IMR-90 (cell line): ENCODE measurements around the gene NOTCH2. TPM values are rescaled to one million over a fixed set of nuclear protein-coding genes. Genes with fewer than 3 reads are reported as not detected.
A peak's percentile ranks its signal among the peaks of the same experiment; 100 is the strongest.
"Not testable (repeated sequence)": the region's sequence is repeated elsewhere in the genome, so short reads cannot be mapped to it uniquely, and the experiment has no call there.

ENCODE experiments used
- ATAC-seq: fragments of 200-7000 bp; cut with Tn5 transposase; 2 replicates; pipeline ENCODE4 v1.9.1; 2020; ENCODE audit warnings: low read depth, mild to moderate bottlenecking, moderate library complexity
- BruUV-seq: library from RNA; stranded (reverse); fragments of 400-500 nt; replicated peaks from 2 replicates; lab custom pipeline; 2021; lab: Mats Ljungman, UMichigan
- CTCF ChIA-PET: fragments of 300-600 bp; formaldehyde crosslinking; extraction: SDS; loops from one replicate; lab custom pipeline; 2021; ENCODE audit warnings: antibody characterized with exemption; lab: Yijun Ruan, JAX
- POLR2A ChIA-PET: fragments of 300-600 bp; sonication (Branson Sonifier 250); formaldehyde crosslinking; loops from one replicate; lab custom pipeline; 2022; ENCODE audit warnings: antibody characterized with exemption; ENCODE audit not compliant: unreplicated experiment; lab: Charles Lee
- DNase-seq: peaks from one replicate; pipeline ENCODE4 v3.0.0; 2013
- H2AFZ ChIP-seq: replicated peaks from 2 replicates; pipeline ENCODE3; 2013; ENCODE audit warnings: low read length, mild to moderate bottlenecking; ENCODE audit not compliant: poor library complexity
- H2AK5ac ChIP-seq: 2 replicates; pipeline ENCODE4 v1.6.1; 2013; ENCODE audit warnings: low read depth, low read length, inconsistent platforms
- H2AK9ac ChIP-seq: replicated peaks from 2 replicates; pipeline ENCODE3; 2013; ENCODE audit warnings: mild to moderate bottlenecking, low read depth, low read length, moderate library complexity; ENCODE audit not compliant: poor library complexity
- H2BK120ac ChIP-seq: 2 replicates; pipeline ENCODE4 v1.6.1; 2013; ENCODE audit warnings: low read depth, low read length, inconsistent platforms
- H2BK15ac ChIP-seq: 3 replicates; pipeline ENCODE4 v1.6.1; 2013; ENCODE audit warnings: low read depth, low read length, inconsistent platforms
- H2BK20ac ChIP-seq: 2 replicates; pipeline ENCODE4 v1.6.1; 2013; ENCODE audit warnings: low read depth, mild to moderate bottlenecking, inconsistent platforms, low read length, moderate library complexity
- H2BK5ac ChIP-seq: 2 replicates; pipeline ENCODE4 v1.6.1; 2013; ENCODE audit warnings: mild to moderate bottlenecking, low read depth, low read length, inconsistent platforms; ENCODE audit not compliant: poor library complexity, severe bottlenecking
- H3K14ac ChIP-seq: replicated peaks from 2 replicates; pipeline ENCODE4 v1.6.1; 2013; ENCODE audit warnings: low read depth, low read length, inconsistent platforms
- H3K18ac ChIP-seq: 2 replicates; pipeline ENCODE4 v1.6.1; 2013; ENCODE audit warnings: low read depth, low read length, control low read depth
- H3K23ac ChIP-seq: 2 replicates; pipeline ENCODE4 v1.6.1; 2013; ENCODE audit warnings: low read depth, low read length, inconsistent platforms
- H3K27ac ChIP-seq: 2 replicates; pipeline ENCODE4 v1.5.1; 2013; ENCODE audit warnings: mild to moderate bottlenecking, control low read depth, low read length; ENCODE audit not compliant: insufficient read depth
- H3K27me3 ChIP-seq: 2 replicates; pipeline ENCODE4 v1.6.1; 2013; ENCODE audit warnings: low read length; ENCODE audit not compliant: control insufficient read depth, insufficient read depth
- H3K36me3 ChIP-seq: 2 replicates; pipeline ENCODE4 v1.6.1; 2013; ENCODE audit warnings: low read length, mixed read lengths; ENCODE audit not compliant: control insufficient read depth, insufficient read depth
- H3K4ac ChIP-seq: 2 replicates; pipeline ENCODE4 v1.6.1; 2013; ENCODE audit warnings: low read depth, low read length, inconsistent platforms
- H3K4me1 ChIP-seq: 2 replicates; pipeline ENCODE4 v1.6.1; 2013; ENCODE audit warnings: low read length, mixed read lengths; ENCODE audit not compliant: control insufficient read depth, insufficient read depth
- H3K4me2 ChIP-seq: 2 replicates; pipeline ENCODE4 v1.6.1; 2013; ENCODE audit warnings: low read depth, mild to moderate bottlenecking, control low read depth, low read length, moderate library complexity
- H3K4me3 ChIP-seq: 2 replicates; pipeline ENCODE4 v1.5.1; 2013; ENCODE audit warnings: low read depth, mild to moderate bottlenecking, control low read depth, low read length, moderate library complexity; ENCODE audit not compliant: insufficient read depth
- H3K56ac ChIP-seq: 2 replicates; pipeline ENCODE4 v1.6.1; 2013; ENCODE audit warnings: low read length, inconsistent platforms; ENCODE audit not compliant: insufficient read depth; ENCODE audit errors: extremely low read depth
- H3K79me1 ChIP-seq, 2 experiments: 2 replicates each; pipeline ENCODE4 v1.6.1; 2013; ENCODE audit warnings: low read length in 2 of 2, inconsistent platforms in 1 of 2, low read depth in 1 of 2
- H3K9ac ChIP-seq: 2 replicates; pipeline ENCODE4 v1.6.1; 2013; ENCODE audit warnings: low read depth, low read length, control low read depth
- H3K9me1 ChIP-seq: 2 replicates; pipeline ENCODE4 v1.6.1; 2013; ENCODE audit warnings: low read length, inconsistent platforms; ENCODE audit not compliant: insufficient read depth
- H3K9me3 ChIP-seq: 2 replicates; pipeline ENCODE4 v1.6.1; 2013; ENCODE audit warnings: low read length; ENCODE audit not compliant: control insufficient read depth, insufficient read depth
- H4K20me1 ChIP-seq: 2 replicates; pipeline ENCODE4 v1.6.1; 2013; ENCODE audit warnings: low read length, inconsistent platforms; ENCODE audit not compliant: insufficient read depth
- H4K5ac ChIP-seq: 2 replicates; pipeline ENCODE4 v1.6.1; 2013; ENCODE audit warnings: mild to moderate bottlenecking, low read depth, low read length, control low read depth
- H4K8ac ChIP-seq, 2 experiments: 2 replicates each; pipeline ENCODE4 v1.6.1; 2013; ENCODE audit warnings: low read depth in 2 of 2, low read length in 2 of 2, control low read depth in 1 of 2, inconsistent platforms in 1 of 2
- H4K91ac ChIP-seq: 2 replicates; pipeline ENCODE4 v1.6.1; 2013; ENCODE audit warnings: low read depth, low read length, inconsistent platforms; ENCODE audit not compliant: insufficient read depth
- WGBS, 2 experiments: methylation state at CpG; one replicate each; pipeline versions ENCODE4 v1.1.5 to v1.1.7; 2013; ENCODE audit warnings: missing lambda C conversion rate in 2 of 2; ENCODE audit not compliant: insufficient read length in 1 of 2; ENCODE audit errors: extremely low coverage in 2 of 2; 5-methylcytosine and 5-hydroxymethylcytosine counted together
- dilution Hi-C: fragments of 300-500 bp; cut with HindIII; formaldehyde crosslinking; loops from one replicate; pipeline ENCODE4 v1.14.3; 2018; ENCODE audit warnings: low sequenced_read_pairs; ENCODE audit not compliant: unreplicated experiment
- in situ Hi-C: fragments of 300-500 bp; cut with MboI; formaldehyde crosslinking; loops from 3 replicates; pipeline ENCODE4 v1.14.3; 2019; ENCODE audit warnings: low sequenced_read_pairs, inconsistent platforms, mixed read lengths
- intact Hi-C: fragments of 100-400 bp; cut with micrococcal nuclease; formaldehyde crosslinking; loops from 2 replicates; pipeline ENCODE4 v1.10.0; 2022
- polyA plus RNA-seq, 3 experiments: library from polyadenylated mRNA; depleted of rRNA; stranded (reverse); fragments of >200 nt; gene quantifications; 2 replicates each; pipeline ENCODE4 v1.2.3, GENCODE V29; 2012; ENCODE audit warnings: low replicate concordance in 1 of 3
- total RNA-seq: library from RNA; depleted of rRNA; stranded (reverse); fragments of >200 nt; gene quantifications from 2 replicates; pipeline ENCODE4 v1.2.3, GENCODE V29; 2012

NOTCH2 gene
- total and polyA plus RNA-seq, 2 of the 4 experiments (the other 2 are of a cell fraction), result 40.4 to 131 TPM

DNA sequence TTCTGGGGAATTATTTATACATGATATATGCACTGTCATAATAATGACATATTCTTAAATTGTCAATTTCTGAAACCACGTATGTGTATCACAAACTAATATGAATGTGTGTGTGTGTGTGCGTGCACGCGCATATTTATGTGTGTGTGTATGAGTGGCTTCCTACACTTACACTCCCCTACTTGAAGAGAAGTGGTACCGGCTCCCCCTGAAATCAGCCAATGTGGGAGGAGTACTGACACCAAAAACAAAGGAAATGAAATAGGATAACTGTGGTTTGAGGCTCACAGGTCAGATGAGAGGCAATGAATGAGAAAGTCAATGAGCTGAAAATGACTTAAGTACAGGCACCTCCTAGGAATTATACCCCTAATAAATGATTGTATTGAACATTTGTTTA lies 42.8 kb upstream of the NOTCH2 start:
- Histone ChIP-seq H2BK120ac (0 out of 2 replicates have a peak overlapping the region, but pooled peaks have one; percentile 54), H2BK20ac (peak overlapping the region; percentile 61; the same call in 1 of the 2 replicates), H2AK5ac (peak overlapping the region; percentile 50; the same call in 1 of the 2 replicates), H3K14ac (peak overlapping the region; percentile 66; the same call in 1 of the 2 replicates), H2BK15ac (peak overlapping the region; percentile 74; the same call in 1 of the 3 replicates), H3K4ac (peak overlapping the region; percentile 56; the same call in 1 of the 2 replicates)
- BruUV-seq, H3K79me1 ChIP-seq, H4K91ac ChIP-seq, H3K36me3 ChIP-seq, dilution Hi-C loops, H4K8ac ChIP-seq, H3K4me2 ChIP-seq, intact Hi-C loops, H3K27ac ChIP-seq, H2BK5ac ChIP-seq, H4K20me1 ChIP-seq, H2AK9ac ChIP-seq, H2AFZ ChIP-seq, CTCF ChIA-PET, in situ Hi-C loops, H3K18ac ChIP-seq, H3K27me3 ChIP-seq, H3K4me3 ChIP-seq, H3K9me1 ChIP-seq, H3K23ac ChIP-seq, POLR2A ChIA-PET, H3K56ac ChIP-seq, H3K4me1 ChIP-seq, H4K5ac ChIP-seq, H3K9ac ChIP-seq, H3K9me3 ChIP-seq: not testable (repeated sequence)
- ATAC-seq, result peak; percentile 37
- no CpG with 5 or more reads among the region's 5 CpGs for WGBS, 2 experiments
- peak; percentile 24 for DNase-seq

DNA sequence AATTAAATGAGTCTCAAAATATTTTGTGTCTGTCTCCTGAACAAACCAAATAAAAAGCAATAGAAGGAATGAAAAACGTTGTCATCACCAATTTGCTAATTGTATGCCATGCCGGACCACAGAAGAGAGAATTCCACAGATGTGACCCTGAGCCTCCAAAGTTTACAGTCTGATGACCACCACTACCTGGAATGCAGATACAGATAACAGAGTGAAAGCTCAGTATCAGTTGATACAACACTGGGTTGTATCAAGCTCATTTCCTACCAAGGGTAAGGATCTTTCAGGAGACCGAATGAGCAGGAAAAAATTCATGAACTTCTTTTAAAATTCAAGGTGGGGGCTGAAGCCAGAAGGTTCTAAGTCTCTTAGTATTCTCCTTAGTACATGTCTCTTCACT lies 42.3 kb upstream of the NOTCH2 start:
- H3K9ac ChIP-seq, dilution Hi-C loops, H2AK9ac ChIP-seq, H2BK15ac ChIP-seq, H2AK5ac ChIP-seq, H3K9me3 ChIP-seq, H4K91ac ChIP-seq, H2BK5ac ChIP-seq, H3K23ac ChIP-seq, POLR2A ChIA-PET, H4K8ac ChIP-seq, H3K4ac ChIP-seq, H3K27ac ChIP-seq, DNase-seq, in situ Hi-C loops, BruUV-seq, H4K20me1 ChIP-seq, H2AFZ ChIP-seq, H3K18ac ChIP-seq, H3K4me1 ChIP-seq, H3K9me1 ChIP-seq, H2BK120ac ChIP-seq, H3K4me2 ChIP-seq, H3K56ac ChIP-seq, H3K27me3 ChIP-seq, H2BK20ac ChIP-seq, intact Hi-C loops, H3K4me3 ChIP-seq, CTCF ChIA-PET, H3K36me3 ChIP-seq, H3K79me1 ChIP-seq, H4K5ac ChIP-seq, H3K14ac ChIP-seq: not testable (repeated sequence)
- peak; percentile 95 for ATAC-seq
- WGBS, 2 experiments, result no CpG with 5 or more reads among the region's 3 CpGs
